GM19467 (cell line): ENCODE data around the gene TBX18.

Source experiments
- ATAC-seq: cut with Tn5 transposase; IDR thresholded peaks from one replicate; pipeline ENCODE4 v1.9.1; 2021; ENCODE audit warnings: mild to moderate bottlenecking, moderate library complexity; ENCODE audit not compliant: unreplicated experiment

The TBX18 gene

GRCh38 chr6:84773133-84773430 lies 8.7 kb upstream of the TBX18 start:
- no peak for ATAC-seq

- no peak for ATAC-seq
Observed at GRCh38 chr6:84772428-84773132, 8.2 kb upstream of the TBX18 start.

- no peak for ATAC-seq
Observed at GRCh38 chr6:84771756-84772356, 7.5 kb upstream of the TBX18 start.

GRCh38 chr6:84771125-84771755 lies 6.8 kb upstream of the TBX18 start:
- no peak for ATAC-seq

- no peak for ATAC-seq
Observed at GRCh38 chr6:84770521-84770920, 6.1 kb upstream of the TBX18 start.

- no peak for ATAC-seq
Observed at GRCh38 chr6:84769306-84769705, 4.9 kb upstream of the TBX18 start.

GRCh38 chr6:84768442-84769174 lies 4.2 kb upstream of the TBX18 start:
- ATAC-seq: no peak

GRCh38 chr6:84767526-84768201 lies 3.3 kb upstream of the TBX18 start:
- no peak for ATAC-seq

- no peak for ATAC-seq
Observed at GRCh38 chr6:84766799-84767525, 2.6 kb upstream of the TBX18 start.

GRCh38 chr6:84766118-84766798 lies 1.9 kb upstream of the TBX18 start:
- ATAC-seq: no peak

- no peak for ATAC-seq
Observed at GRCh38 chr6:84763886-84764331, 489 bp downstream of the TBX18 start.

GRCh38 chr6:84763003-84763885 lies 1.2 kb downstream of the TBX18 start:
- ATAC-seq: no peak

GRCh38 chr6:84762220-84763002 lies 2.0 kb downstream of the TBX18 start:
- ATAC-seq: no peak

- ATAC-seq: no peak
Observed at GRCh38 chr6:84758486-84758885, 5.9 kb downstream of the TBX18 start.

GRCh38 chr6:84756877-84757276 lies 7.5 kb downstream of the TBX18 start:
- ATAC-seq: no peak

- no peak for ATAC-seq
Observed at GRCh38 chr6:84756466-84756865, 7.9 kb downstream of the TBX18 start.

- no peak for ATAC-seq
Observed at GRCh38 chr6:84753173-84753572, 11.2 kb downstream of the TBX18 start.
